Measurements from ENCODE around the gene GBGT1. TPM values are rescaled to one million over a fixed set of nuclear protein-coding genes. Genes with fewer than 3 reads are reported as not detected.
"Not testable (repeated sequence)": the region's sequence is repeated elsewhere in the genome, so short reads cannot be mapped to it uniquely, and the experiment has no call there.

The GBGT1 gene
- polyA plus RNA-seq, 1 of the 3 experiments (the other 2 are of a cell fraction) = 0.51 TPM

- no peaks in the 10 kb centered on the region for H4K20me1 ChIP-seq (ENCODE audit: insufficient read depth)
- H3K27me3 ChIP-seq (ENCODE audit: insufficient read depth) = peaks cover 23% of the 10 kb centered on the region
- TF ChIP-seq JUND (IDR thresholded peaks at IDR 0.05) = no peak
- no peak for TF ChIP-seq SMC3 (IDR thresholded peaks at IDR 0.05; ENCODE audit: low read depth, low read length)
- TF ChIP-seq FOXJ3 (CRISPR knock-in tag; IDR thresholded peaks at IDR 0.05) = no peak
- no peak for TF ChIP-seq RFX5 (IDR thresholded peaks at IDR 0.05; ENCODE audit: low read length)
- no peak for TF ChIP-seq CTCF (IDR thresholded peaks at IDR 0.05)
- no peak overlapping the region for H3K27ac ChIP-seq (ENCODE audit: low read depth in 2 of 2, low read length in 1 of 2)
- H3K4me1 ChIP-seq (ENCODE audit: control insufficient read depth in 1 of 2, insufficient read depth in 2 of 2, low read depth in 1 of 2, low read length in 1 of 2) = no peaks in the 10 kb centered on the region; a peak in 1 of 4 replicates
- no peak overlapping the region for H3K9ac ChIP-seq
- H3K9me3 ChIP-seq = no peaks in the 10 kb centered on the region
- no peak for DNase-seq
- no peak overlapping the region for H2AFZ ChIP-seq (ENCODE audit: low read depth)
- H3K9me2 ChIP-seq = no peaks in the 10 kb centered on the region
- POLR2A ChIA-PET = no interaction called here
- no peak overlapping the region for H3K4me3 ChIP-seq (ENCODE audit: low read depth in 2 of 2, low read length in 1 of 2)
- H3K36me3 ChIP-seq (replicated peaks in 1 of 2; ENCODE audit: control insufficient read depth in 1 of 2, insufficient read depth in 2 of 2, low read length in 1 of 2) = no peaks in the 10 kb centered on the region
- 0% methylated on average over 1 of the region's 14 CpGs for WGBS (ENCODE audit: low lambda C conversion rate)
- H3K79me2 ChIP-seq (ENCODE audit: insufficient read depth) = no peaks in the 10 kb centered on the region
- H3F3A ChIP-seq (replicated peaks; ENCODE audit: insufficient read depth) = no peaks in the 10 kb centered on the region
- CTCF ChIA-PET = interaction anchor here (0.6 to 1.3 kb wide), 2 partner anchors 69 to 185 kb away, joined by 3 to 4 read pairs; no protein-coding TSS in a partner anchor
- H3K4me2 ChIP-seq = no peak overlapping the region
Observed at GRCh38 chr9:133207021-133207531, 43.4 kb upstream of the GBGT1 start.

GRCh38 chr9:133205996-133206931, 42.5 kb upstream of the GBGT1 start:
- 39% methylated on average over 16 of the region's 35 CpGs for WGBS (ENCODE audit: low lambda C conversion rate)
- no peak overlapping the region for H3K4me3 ChIP-seq (ENCODE audit: low read depth in 2 of 2, low read length in 1 of 2)
- no peaks in the 10 kb centered on the region; a peak in 1 of 4 replicates for H3K4me1 ChIP-seq (ENCODE audit: control insufficient read depth in 1 of 2, insufficient read depth in 2 of 2, low read depth in 1 of 2, low read length in 1 of 2)
- TF ChIP-seq FOSL2 (IDR thresholded peaks at IDR 0.05; ENCODE audit: borderline replicate concordance, low read depth) = no peak
- TF ChIP-seq CTCF (IDR thresholded peaks at IDR 0.05) = no peak
- no peak for TF ChIP-seq RXRA (IDR thresholded peaks at IDR 0.05; ENCODE audit: borderline replicate concordance, low read depth)
- no peak for TF ChIP-seq POLR2AphosphoS5 (IDR thresholded peaks at IDR 0.05; ENCODE audit: low read depth, low read length)
- no peak for TF ChIP-seq ZBTB33 (IDR thresholded peaks at IDR 0.05; ENCODE audit: borderline replicate concordance, low read depth)
- H3F3A ChIP-seq (replicated peaks; ENCODE audit: insufficient read depth) = no peaks in the 10 kb centered on the region
- H3K9ac ChIP-seq = no peak overlapping the region
- no peaks in the 10 kb centered on the region for H3K36me3 ChIP-seq (replicated peaks in 1 of 2; ENCODE audit: control insufficient read depth in 1 of 2, insufficient read depth in 2 of 2, low read length in 1 of 2)
- no peaks in the 10 kb centered on the region for H3K79me2 ChIP-seq (ENCODE audit: insufficient read depth)
- peaks cover 32% of the 10 kb centered on the region for H3K27me3 ChIP-seq (ENCODE audit: insufficient read depth)
- ChIA-PET CTCF (interaction anchor here (0.6 to 1.3 kb wide), 4 partner anchors 18 to 184 kb away, joined by 3 to 4 read pairs (median 3); no protein-coding TSS in a partner anchor), POLR2A (no interaction called here)
- no peak overlapping the region for H3K27ac ChIP-seq (ENCODE audit: low read depth in 2 of 2, low read length in 1 of 2)
- H3K9me3 ChIP-seq = no peaks in the 10 kb centered on the region
- H2AFZ ChIP-seq (ENCODE audit: low read depth) = no peak overlapping the region
- H4K20me1 ChIP-seq (ENCODE audit: insufficient read depth) = no peaks in the 10 kb centered on the region
- peak; percentile 25 for DNase-seq
- no peaks in the 10 kb centered on the region for H3K9me2 ChIP-seq
- no peak overlapping the region for H3K4me2 ChIP-seq

GRCh38 chr9:133205481-133205887, 41.8 kb upstream of the GBGT1 start:
- H3K36me3 ChIP-seq (replicated peaks in 1 of 2; ENCODE audit: control insufficient read depth in 1 of 2, insufficient read depth in 2 of 2, low read length in 1 of 2); H3K9ac ChIP-seq; DNase-seq; H3K4me1 ChIP-seq (ENCODE audit: control insufficient read depth in 1 of 2, insufficient read depth in 2 of 2, low read depth in 1 of 2, low read length in 1 of 2); H3K27ac ChIP-seq (ENCODE audit: low read depth in 2 of 2, low read length in 1 of 2); H3K9me2 ChIP-seq; H2AFZ ChIP-seq (ENCODE audit: low read depth); H3K9me3 ChIP-seq; H3K4me2 ChIP-seq; H3K79me2 ChIP-seq (ENCODE audit: insufficient read depth); H3K4me3 ChIP-seq (ENCODE audit: low read depth in 2 of 2, low read length in 1 of 2); H4K20me1 ChIP-seq (ENCODE audit: insufficient read depth); H3F3A ChIP-seq (replicated peaks; ENCODE audit: insufficient read depth); POLR2A ChIA-PET: not testable (repeated sequence)
- CTCF ChIA-PET = interaction anchor here (1.0 kb wide), 1 partner anchor 17 kb away, joined by 3 read pairs; no protein-coding TSS in a partner anchor
- peaks cover 39% of the 10 kb centered on the region for H3K27me3 ChIP-seq (ENCODE audit: insufficient read depth)
- 19% methylated on average over 5 of the region's 14 CpGs for WGBS (ENCODE audit: low lambda C conversion rate)
